Parathyroid adenoma (tissue), 2 donors: ENCODE measurements around the gene MSH2.

ENCODE experiments used
- H2AFZ ChIP-seq: fragments of 300-600 bp; sonication (generic); one replicate; pipeline ENCODE4 v1.7.0; 2017; ENCODE audit warnings: antibody characterized with exemption, mild to moderate bottlenecking
- H3K27ac ChIP-seq: fragments of 300-600 bp; sonication (generic); one replicate; pipeline ENCODE4 v1.7.0; 2017
- H3K27me3 ChIP-seq: fragments of 300-600 bp; sonication (generic); one replicate; pipeline ENCODE4 v1.7.0; 2017; ENCODE audit warnings: low read length; ENCODE audit not compliant: control insufficient read depth, insufficient read depth
- H3K36me3 ChIP-seq: fragments of 300-600 bp; sonication (generic); one replicate; pipeline ENCODE4 v1.7.0; 2017; ENCODE audit warnings: low read length; ENCODE audit not compliant: control insufficient read depth, insufficient read depth
- H3K4me1 ChIP-seq: fragments of 300-600 bp; sonication (generic); one replicate; pipeline ENCODE4 v1.7.0; 2017; ENCODE audit warnings: control low read depth
- H3K4me2 ChIP-seq: fragments of 300-600 bp; sonication (generic); one replicate; pipeline ENCODE4 v1.7.0; 2017; ENCODE audit warnings: low read length
- H3K4me3 ChIP-seq: fragments of 300-600 bp; sonication (generic); one replicate; pipeline ENCODE4 v1.7.0; 2017; ENCODE audit warnings: low read depth, low read length
- H3K79me2 ChIP-seq: fragments of 300-600 bp; sonication (generic); one replicate; pipeline ENCODE4 v1.7.0; 2017; ENCODE audit warnings: control low read depth
- H3K9ac ChIP-seq: fragments of 300-600 bp; sonication (generic); one replicate; pipeline ENCODE4 v1.7.0; 2017; ENCODE audit warnings: mild to moderate bottlenecking
- H3K9me3 ChIP-seq: fragments of 300-600 bp; sonication (generic); one replicate; pipeline ENCODE4 v1.7.0; 2017; ENCODE audit warnings: low read length; ENCODE audit not compliant: control insufficient read depth
- CTCF ChIP-seq: fragments of 300-600 bp; sonication (generic); IDR thresholded peaks from one replicate; pipeline ENCODE4 v1.7.0; 2017; ENCODE audit warnings: antibody characterized with exemption, mild to moderate bottlenecking
- donor health status: primary hyperparathyroidism.

The MSH2 gene

GRCh38 chr2:47402805-47403608 lies at the start of gene MSH2:
MSH2 (plus strand) TSS chr2:47403156; CDS start chr2:47403192, 36 bp downstream.
- peak within 1 kb of the TSS; percentile 35 for H3K9ac ChIP-seq
- H3K27me3 ChIP-seq: no peaks in the 10 kb centered on the region
- H3K4me2 ChIP-seq: peak within 1 kb of the TSS; percentile 95
- H3K4me1 ChIP-seq: peaks cover 5% of the 10 kb centered on the region
- H3K9me3 ChIP-seq: no peaks in the 10 kb centered on the region
- peak within 1 kb of the TSS; percentile 89 for H2AFZ ChIP-seq
- peak within 1 kb of the TSS; percentile 70 for H3K4me3 ChIP-seq
- peaks cover 10% of the 10 kb centered on the region for H3K79me2 ChIP-seq
- H3K36me3 ChIP-seq: no peaks in the 10 kb centered on the region
- no peak within 1 kb of the TSS for H3K27ac ChIP-seq
- TF ChIP-seq CTCF: no peak

GRCh38 chr2:47354013-47354847 lies 48.7 kb upstream of the MSH2 start:
- H3K4me1 ChIP-seq: no peaks in the 10 kb centered on the region
- no peak overlapping the region for H3K27ac ChIP-seq
- H3K36me3 ChIP-seq: no peaks in the 10 kb centered on the region

GRCh38 chr2:47354848-47355204 lies 48.1 kb upstream of the MSH2 start:
- H3K4me3 ChIP-seq: no peak overlapping the region
- no peak overlapping the region for H2AFZ ChIP-seq
- no peaks in the 10 kb centered on the region for H3K27me3 ChIP-seq
- H3K9ac ChIP-seq: no peak overlapping the region
- no peak overlapping the region for H3K27ac ChIP-seq
- H3K9me3 ChIP-seq: no peaks in the 10 kb centered on the region
- no peaks in the 10 kb centered on the region for H3K4me1 ChIP-seq
- no peak for TF ChIP-seq CTCF
- no peaks in the 10 kb centered on the region for H3K79me2 ChIP-seq
- no peaks in the 10 kb centered on the region for H3K36me3 ChIP-seq
- no peak overlapping the region for H3K4me2 ChIP-seq

More at GRCh38 chr2:47354013-47354847, 48.7 kb upstream of the MSH2 start:
- Histone ChIP-seq H3K4me2 (no peak overlapping the region), H3K27me3 (no peaks in the 10 kb centered on the region), H3K9ac (no peak overlapping the region), H3K4me3 (no peak overlapping the region), H3K79me2 (no peaks in the 10 kb centered on the region), H2AFZ (no peak overlapping the region), H3K9me3 (no peaks in the 10 kb centered on the region)
- TF ChIP-seq CTCF: no peak

GRCh38 chr2:47357483-47357882 lies 45.5 kb upstream of the MSH2 start:
- no peak overlapping the region for H2AFZ ChIP-seq
- H3K79me2 ChIP-seq: no peaks in the 10 kb centered on the region
- H3K27ac ChIP-seq: no peak overlapping the region
- H3K36me3 ChIP-seq: no peaks in the 10 kb centered on the region
- H3K27me3 ChIP-seq: no peaks in the 10 kb centered on the region
- H3K4me2 ChIP-seq: no peak overlapping the region
- TF ChIP-seq CTCF: no peak
- H3K4me3 ChIP-seq: no peak overlapping the region
- no peak overlapping the region for H3K9ac ChIP-seq
- H3K4me1 ChIP-seq: no peaks in the 10 kb centered on the region
- H3K9me3 ChIP-seq: no peaks in the 10 kb centered on the region
